ENCODE results near the gene FANCI.

DNA sequence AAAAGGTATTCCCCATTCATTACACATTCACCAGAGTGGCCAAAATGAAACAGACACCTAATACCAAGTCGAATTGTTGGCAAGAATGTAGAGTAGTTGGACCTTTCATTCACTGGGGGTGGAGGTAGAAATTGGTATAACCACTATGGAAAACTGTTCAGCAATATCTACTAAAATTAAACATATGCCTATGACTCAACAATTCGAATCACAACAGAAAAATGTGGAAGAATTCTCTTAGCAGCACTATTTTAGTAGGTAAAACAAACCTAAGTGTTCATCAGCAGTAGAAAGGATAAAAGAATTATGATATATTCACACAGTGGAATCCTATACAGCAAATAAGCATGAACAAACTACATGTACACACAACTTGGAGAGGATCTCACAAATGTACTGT, 60.2 kb downstream of the FANCI start:
- TF ChIP-seq, protein P1, sequence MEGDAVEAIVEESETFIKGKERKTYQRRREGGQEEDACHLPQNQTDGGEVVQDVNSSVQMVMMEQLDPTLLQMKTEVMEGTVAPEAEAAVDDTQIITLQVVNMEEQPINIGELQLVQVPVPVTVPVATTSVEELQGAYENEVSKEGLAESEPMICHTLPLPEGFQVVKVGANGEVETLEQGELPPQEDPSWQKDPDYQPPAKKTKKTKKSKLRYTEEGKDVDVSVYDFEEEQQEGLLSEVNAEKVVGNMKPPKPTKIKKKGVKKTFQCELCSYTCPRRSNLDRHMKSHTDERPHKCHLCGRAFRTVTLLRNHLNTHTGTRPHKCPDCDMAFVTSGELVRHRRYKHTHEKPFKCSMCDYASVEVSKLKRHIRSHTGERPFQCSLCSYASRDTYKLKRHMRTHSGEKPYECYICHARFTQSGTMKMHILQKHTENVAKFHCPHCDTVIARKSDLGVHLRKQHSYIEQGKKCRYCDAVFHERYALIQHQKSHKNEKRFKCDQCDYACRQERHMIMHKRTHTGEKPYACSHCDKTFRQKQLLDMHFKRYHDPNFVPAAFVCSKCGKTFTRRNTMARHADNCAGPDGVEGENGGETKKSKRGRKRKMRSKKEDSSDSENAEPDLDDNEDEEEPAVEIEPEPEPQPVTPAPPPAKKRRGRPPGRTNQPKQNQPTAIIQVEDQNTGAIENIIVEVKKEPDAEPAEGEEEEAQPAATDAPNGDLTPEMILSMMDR (IDR thresholded peaks at IDR 0.05) = no peak
- no peak for TF ChIP-seq POLR2A (IDR thresholded peaks at IDR 0.05)
- TF ChIP-seq POLR2AphosphoS5 (IDR thresholded peaks at IDR 0.05) = no peak
- TF ChIP-seq EP300 (IDR thresholded peaks at IDR 0.05) = no peak
